22Rv1 (cell line): ENCODE data around the gene KLF13.

Experiments
- H3K27ac ChIP-seq: fragments of 450-650 bp; 2 replicates; pipeline ENCODE4 v1.5.1; 2017
- ZFX ChIP-seq: fragments of 450-650 bp; IDR thresholded peaks from 2 replicates; pipeline ENCODE4 v1.6.1; 2017; ENCODE audit warnings: antibody characterized with exemption, borderline replicate concordance
- TF ChIP-seq, protein P1 (sequence below): fragments of 450-650 bp; IDR thresholded peaks from 2 replicates; pipeline ENCODE4 v1.5.1; 2017; ENCODE audit warnings: mild to moderate bottlenecking

Gene KLF13

DNA sequence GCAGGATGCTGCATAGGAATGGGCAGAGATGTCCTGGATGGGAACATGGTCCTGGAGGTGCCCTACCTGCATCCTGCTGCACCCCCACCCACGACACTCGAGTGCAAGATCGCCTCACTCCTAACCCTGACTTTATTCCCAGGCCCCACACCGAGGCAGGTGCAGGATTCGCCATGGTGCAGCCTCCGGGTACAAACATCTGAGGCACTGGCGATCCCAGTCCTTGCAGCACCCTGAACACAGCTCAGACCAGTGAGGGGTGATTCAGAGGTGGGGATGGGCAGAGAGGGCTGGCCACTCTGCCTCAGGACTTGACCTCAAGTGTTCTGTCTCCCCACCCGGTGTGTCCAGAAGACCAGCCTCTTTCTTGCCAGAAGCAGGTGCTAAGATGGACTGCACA, 49.1 kb downstream of the KLF13 start:
- TF ChIP-seq, protein P1, sequence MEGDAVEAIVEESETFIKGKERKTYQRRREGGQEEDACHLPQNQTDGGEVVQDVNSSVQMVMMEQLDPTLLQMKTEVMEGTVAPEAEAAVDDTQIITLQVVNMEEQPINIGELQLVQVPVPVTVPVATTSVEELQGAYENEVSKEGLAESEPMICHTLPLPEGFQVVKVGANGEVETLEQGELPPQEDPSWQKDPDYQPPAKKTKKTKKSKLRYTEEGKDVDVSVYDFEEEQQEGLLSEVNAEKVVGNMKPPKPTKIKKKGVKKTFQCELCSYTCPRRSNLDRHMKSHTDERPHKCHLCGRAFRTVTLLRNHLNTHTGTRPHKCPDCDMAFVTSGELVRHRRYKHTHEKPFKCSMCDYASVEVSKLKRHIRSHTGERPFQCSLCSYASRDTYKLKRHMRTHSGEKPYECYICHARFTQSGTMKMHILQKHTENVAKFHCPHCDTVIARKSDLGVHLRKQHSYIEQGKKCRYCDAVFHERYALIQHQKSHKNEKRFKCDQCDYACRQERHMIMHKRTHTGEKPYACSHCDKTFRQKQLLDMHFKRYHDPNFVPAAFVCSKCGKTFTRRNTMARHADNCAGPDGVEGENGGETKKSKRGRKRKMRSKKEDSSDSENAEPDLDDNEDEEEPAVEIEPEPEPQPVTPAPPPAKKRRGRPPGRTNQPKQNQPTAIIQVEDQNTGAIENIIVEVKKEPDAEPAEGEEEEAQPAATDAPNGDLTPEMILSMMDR: no peak
- no peak for TF ChIP-seq ZFX
- no peak overlapping the region for H3K27ac ChIP-seq

DNA sequence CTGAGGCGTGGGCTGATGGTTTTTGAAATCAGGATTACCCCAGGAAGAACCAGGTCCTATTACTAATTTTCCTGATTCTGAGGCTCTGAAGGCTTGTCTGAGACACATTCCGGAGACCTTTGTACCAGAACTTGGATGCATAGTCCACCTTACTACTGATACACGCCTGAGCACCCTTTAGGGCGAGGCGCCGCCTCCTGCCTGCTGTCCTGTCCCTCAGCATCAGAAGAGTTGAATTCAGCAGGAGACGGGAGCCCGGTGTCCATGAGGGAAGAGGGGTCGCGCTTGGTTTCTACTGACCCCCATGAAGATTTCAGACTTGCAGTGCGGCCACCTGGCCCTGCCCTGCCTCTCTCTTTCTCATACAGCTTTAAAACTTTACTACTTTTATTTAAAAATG, 49.9 kb downstream of the KLF13 start:
- TF ChIP-seq, protein P1: no peak
- no peak overlapping the region for H3K27ac ChIP-seq

DNA sequence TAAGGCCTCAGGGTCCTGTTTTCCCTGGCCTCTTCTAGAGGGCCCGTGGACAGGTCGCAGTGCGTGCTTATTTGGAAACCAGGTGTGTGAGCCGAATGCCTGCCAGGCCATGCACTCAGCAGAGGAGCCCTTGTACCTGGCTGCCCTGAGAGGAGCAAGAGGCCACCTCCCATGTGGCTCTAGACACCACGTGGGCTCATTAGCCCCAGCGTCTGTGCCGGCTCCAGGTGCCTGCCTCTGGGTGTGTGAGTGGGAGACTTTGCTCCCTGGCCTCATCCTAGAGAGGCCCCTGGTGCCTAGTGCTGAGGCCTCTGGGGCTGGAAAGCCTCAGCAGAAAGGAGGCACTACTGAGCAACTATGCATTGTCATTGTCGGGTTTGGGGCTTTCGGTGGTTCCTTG, 50.4 kb downstream of the KLF13 start:
- no peak overlapping the region for H3K27ac ChIP-seq
- TF ChIP-seq ZFX: no peak
- TF ChIP-seq, protein P1: no peak

DNA sequence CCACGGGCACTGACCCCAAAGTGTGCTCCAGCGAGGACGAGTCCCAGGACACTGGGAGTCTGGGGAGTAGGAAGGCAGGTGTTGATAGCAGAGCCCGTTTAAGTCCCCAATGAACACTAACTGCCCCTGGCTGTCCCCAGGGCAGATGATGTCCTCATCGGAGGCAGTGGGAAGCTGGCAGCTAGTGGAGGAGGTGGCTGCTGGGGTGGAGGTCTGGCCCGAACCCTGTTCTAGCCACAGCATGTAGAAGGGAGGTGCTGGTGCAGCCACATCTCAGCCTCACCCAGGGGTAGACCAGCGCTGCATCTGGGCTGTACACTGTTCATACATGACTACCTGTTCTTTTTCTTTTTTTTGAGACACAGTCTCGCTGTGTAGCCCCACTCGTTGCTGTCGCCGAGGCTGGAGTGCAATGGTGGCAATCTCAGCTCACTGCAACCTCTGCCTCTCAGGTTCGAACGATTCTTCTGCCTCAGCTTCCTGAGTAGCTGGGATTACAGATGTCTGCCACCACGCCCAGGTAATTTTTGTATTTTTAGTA, 51.8 kb downstream of the KLF13 start:
- no peak overlapping the region for H3K27ac ChIP-seq
- TF ChIP-seq ZFX: no peak
- TF ChIP-seq, protein P1: no peak

DNA sequence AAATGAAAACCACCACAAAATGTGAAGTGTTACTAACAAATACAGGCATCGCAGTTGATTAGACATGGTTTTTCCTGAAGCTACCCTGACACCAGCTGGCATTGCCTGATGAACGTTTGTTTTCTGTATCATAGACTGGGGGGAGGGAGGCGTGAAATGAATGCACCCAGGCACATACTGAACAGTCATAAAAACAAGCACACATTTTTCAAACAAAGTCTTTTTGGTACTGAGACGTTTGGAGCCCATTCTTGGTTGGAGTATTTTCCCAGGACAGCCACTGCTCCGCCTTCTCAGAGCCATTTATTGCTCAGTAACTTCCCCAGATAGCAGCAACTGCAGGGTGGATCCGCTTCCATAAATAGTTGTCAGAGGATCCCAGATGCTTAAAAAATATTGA, 52.4 kb downstream of the KLF13 start:
- H3K27ac ChIP-seq: no peak overlapping the region
- TF ChIP-seq ZFX: no peak
- TF ChIP-seq, protein P1: no peak

DNA sequence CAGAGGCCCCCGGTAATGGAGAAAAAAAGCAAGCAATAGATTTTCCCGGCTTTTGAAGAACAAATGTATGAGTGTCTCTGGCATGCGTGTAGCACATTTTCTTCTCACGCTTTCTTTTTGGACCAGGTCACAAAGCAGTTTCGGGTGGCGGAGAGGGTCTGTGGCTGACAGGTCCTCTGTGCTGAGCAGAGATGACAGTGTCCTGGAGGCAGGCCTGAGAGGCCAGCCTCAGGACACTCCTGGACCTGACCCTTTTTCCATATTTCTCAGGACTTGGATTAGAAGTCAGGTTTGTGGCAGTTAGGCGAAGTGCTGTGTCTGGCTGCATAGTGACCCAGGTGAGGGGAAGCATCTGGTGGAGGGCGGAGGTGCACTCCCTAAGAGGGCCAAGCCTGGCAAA, 52.9 kb downstream of the KLF13 start:
- TF ChIP-seq, protein P1: no peak
- no peak for TF ChIP-seq ZFX
- no peak overlapping the region for H3K27ac ChIP-seq

DNA sequence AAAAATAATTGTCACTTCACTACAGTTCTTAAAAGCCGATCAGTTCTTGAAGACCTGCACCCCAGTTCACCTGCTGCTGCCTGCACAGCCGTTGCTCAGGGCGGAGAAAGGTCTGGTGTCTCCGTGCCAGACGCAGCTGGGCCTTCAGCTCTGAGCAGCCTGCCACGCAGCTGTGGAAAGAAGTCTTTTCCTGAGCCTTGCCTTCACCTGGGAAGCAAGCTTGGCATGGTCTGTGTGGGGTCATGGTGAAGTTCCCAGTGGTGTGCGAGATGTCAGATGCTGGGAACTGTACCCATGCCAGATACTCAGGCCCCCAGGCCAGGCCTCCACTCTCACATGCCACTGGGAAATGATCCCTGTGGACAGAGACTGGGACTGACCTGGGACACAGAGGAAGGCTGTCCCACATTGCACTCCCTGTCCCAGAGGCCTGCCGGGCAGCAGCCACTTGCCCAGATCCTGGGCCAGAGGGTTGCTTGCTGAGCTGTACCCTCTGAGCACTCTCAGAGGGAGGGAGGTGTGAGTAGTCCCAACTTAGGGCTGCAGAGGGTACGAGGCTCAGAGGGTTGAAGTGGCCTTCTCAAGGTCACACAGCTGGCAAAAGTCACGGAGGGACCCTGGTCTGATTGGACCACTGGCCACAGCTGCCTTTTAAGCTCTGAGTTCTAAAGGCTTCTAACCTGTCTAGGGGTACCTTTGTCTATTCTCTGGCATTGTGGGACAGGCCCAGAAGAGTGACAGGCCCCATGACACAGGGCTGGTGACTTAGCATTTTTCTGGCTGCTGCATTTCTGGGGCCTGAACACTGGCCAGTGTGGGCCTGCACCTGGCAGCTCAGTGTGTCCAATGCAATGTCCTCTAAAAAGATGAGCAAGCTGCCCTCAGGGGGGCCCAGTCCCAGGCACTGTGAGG, 55.4 kb downstream of the KLF13 start:
- no peak overlapping the region for H3K27ac ChIP-seq
- TF ChIP-seq, protein P1: no peak
- no peak for TF ChIP-seq ZFX
